GM19043 (cell line): ENCODE data around the gene LRRIQ4.

Experiments
- ATAC-seq: cut with Tn5 transposase; IDR thresholded peaks from one replicate; pipeline ENCODE4 v1.9.1; 2021; ENCODE audit warnings: low read depth; ENCODE audit not compliant: unreplicated experiment

LRRIQ4 gene

GRCh38 chr3:169804681-169805080 lies 8.0 kb upstream of the LRRIQ4 start:
- no peak for ATAC-seq

- no peak for ATAC-seq
These were observed 3.4 kb upstream of the LRRIQ4 start for GRCh38 chr3:169809230-169809795.

GRCh38 chr3:169811631-169812331 lies 889 bp upstream of the LRRIQ4 start:
- no peak for ATAC-seq

GRCh38 chr3:169813278-169813677 lies 608 bp downstream of the LRRIQ4 start:
- ATAC-seq = no peak

- ATAC-seq = peak; percentile 87
These were observed 1.3 kb downstream of the LRRIQ4 start for GRCh38 chr3:169813757-169814517.

- no peak for ATAC-seq
These were observed 3.0 kb downstream of the LRRIQ4 start for GRCh38 chr3:169815590-169816150.

- no peak for ATAC-seq
These were observed 5.6 kb downstream of the LRRIQ4 start for GRCh38 chr3:169818316-169818715.

GRCh38 chr3:169822091-169822490 lies 9.4 kb downstream of the LRRIQ4 start:
- no peak for ATAC-seq

GRCh38 chr3:169822540-169822939 lies 9.9 kb downstream of the LRRIQ4 start:
- ATAC-seq = no peak

GRCh38 chr3:169822983-169823382 lies 10.3 kb downstream of the LRRIQ4 start:
- ATAC-seq = no peak

- no peak for ATAC-seq
These were observed 12.6 kb downstream of the LRRIQ4 start for GRCh38 chr3:169825316-169825715.

GRCh38 chr3:169827712-169828111 lies 15.0 kb downstream of the LRRIQ4 start:
- no peak for ATAC-seq

GRCh38 chr3:169835533-169835932 lies 22.9 kb downstream of the LRRIQ4 start:
- ATAC-seq = no peak

GRCh38 chr3:169836078-169836941 lies 23.6 kb downstream of the LRRIQ4 start:
- peak; percentile 84 for ATAC-seq

GRCh38 chr3:169836942-169837275 lies 24.2 kb downstream of the LRRIQ4 start:
- no peak for ATAC-seq

GRCh38 chr3:169838511-169839030 lies 25.9 kb downstream of the LRRIQ4 start:
- no peak for ATAC-seq

GRCh38 chr3:169841171-169841570 lies 28.5 kb downstream of the LRRIQ4 start:
- peak; percentile 77 for ATAC-seq

- no peak for ATAC-seq
These were observed 30.3 kb downstream of the LRRIQ4 start for GRCh38 chr3:169842960-169843359.

- peak; percentile 97 for ATAC-seq
These were observed 34.0 kb downstream of the LRRIQ4 start for GRCh38 chr3:169846458-169847193.

GRCh38 chr3:169847896-169848295 lies 35.2 kb downstream of the LRRIQ4 start:
- ATAC-seq = no peak
